ENCODE data around the gene PAGR1.
"Not testable (repeated sequence)": the region's sequence is repeated elsewhere in the genome, so short reads cannot be mapped to it uniquely, and the experiment has no call there.

The PAGR1 gene

GRCh38 chr16:29858149-29858849 lies 42.3 kb downstream of the PAGR1 start:
- Histone ChIP-seq H2AFZ (ENCODE audit: low read length, unreplicated experiment) (no peak overlapping the region), H3K36me3 (ENCODE audit: insufficient read depth, low read length) (no peaks in the 10 kb centered on the region; the same call in 1 of the 2 replicates), H3K27me3 (ENCODE audit: insufficient read depth, low read length) (no peaks in the 10 kb centered on the region), H3K4me1 (ENCODE audit: control insufficient read depth, insufficient read depth, low read length, unreplicated experiment) (peaks cover 19% of the 10 kb centered on the region), H3K4me3 (ENCODE audit: low read depth, low read length) (no peak overlapping the region), H3K79me2 (ENCODE audit: control insufficient read depth, insufficient read depth, low read length, unreplicated experiment) (peaks cover 15% of the 10 kb centered on the region), H3K27ac (ENCODE audit: low read depth, low read length) (no peak overlapping the region)

DNA sequence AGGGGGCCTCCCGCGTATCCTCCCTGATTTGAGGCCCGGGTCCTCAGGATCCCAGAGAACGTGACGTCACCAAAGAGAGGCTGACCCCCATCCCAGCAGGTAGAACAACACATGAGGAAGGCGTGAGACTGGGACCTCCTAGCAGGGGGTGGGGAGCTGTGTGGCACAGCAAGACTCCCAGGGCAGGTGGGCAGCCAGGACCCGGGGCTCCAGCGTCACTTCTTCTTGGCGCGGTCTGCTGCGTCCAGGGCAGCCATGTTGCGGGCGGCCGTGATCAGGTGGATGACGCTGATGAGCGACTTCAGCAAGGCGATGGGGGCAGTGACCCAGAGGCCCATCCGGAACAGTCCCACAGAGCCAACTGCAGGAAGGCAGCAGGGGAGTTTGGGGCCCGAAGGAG lies 43.0 kb downstream of the PAGR1 start:
- no peak overlapping the region for H3K27ac ChIP-seq (ENCODE audit: low read depth, low read length)
- H3K27me3 ChIP-seq (ENCODE audit: insufficient read depth, low read length) = no peaks in the 10 kb centered on the region
- no peak overlapping the region for H3K4me3 ChIP-seq (ENCODE audit: low read depth, low read length)
- peaks cover 15% of the 10 kb centered on the region for H3K79me2 ChIP-seq (ENCODE audit: control insufficient read depth, insufficient read depth, low read length, unreplicated experiment)
- no peaks in the 10 kb centered on the region; the same call in 1 of the 2 replicates for H3K36me3 ChIP-seq (ENCODE audit: insufficient read depth, low read length)
- H2AFZ ChIP-seq (ENCODE audit: low read length, unreplicated experiment) = no peak overlapping the region
- peaks cover 19% of the 10 kb centered on the region for H3K4me1 ChIP-seq (ENCODE audit: control insufficient read depth, insufficient read depth, low read length, unreplicated experiment)

- no peak overlapping the region for H2AFZ ChIP-seq (ENCODE audit: low read length, unreplicated experiment)
Observed at GRCh38 chr16:29860218-29860617, 44.3 kb downstream of the PAGR1 start.

GRCh38 chr16:29862383-29862883 lies 46.5 kb downstream of the PAGR1 start:
- H3K4me1 ChIP-seq (ENCODE audit: control insufficient read depth, insufficient read depth, low read length, unreplicated experiment) = peaks cover 8% of the 10 kb centered on the region
- peaks cover 15% of the 10 kb centered on the region for H3K79me2 ChIP-seq (ENCODE audit: control insufficient read depth, insufficient read depth, low read length, unreplicated experiment)
- no peak overlapping the region for H3K27ac ChIP-seq (ENCODE audit: low read depth, low read length)
- H3K27me3 ChIP-seq (ENCODE audit: insufficient read depth, low read length) = no peaks in the 10 kb centered on the region
- peak overlapping the region; percentile 55 for H2AFZ ChIP-seq (ENCODE audit: low read length, unreplicated experiment)
- H3K36me3 ChIP-seq (ENCODE audit: insufficient read depth, low read length) = no peaks in the 10 kb centered on the region; the same call in 1 of the 2 replicates
- H3K4me3 ChIP-seq (ENCODE audit: low read depth, low read length) = peak overlapping the region; percentile 86

More at GRCh38 chr16:29860218-29860617, 44.3 kb downstream of the PAGR1 start:
- H3K4me1 ChIP-seq (ENCODE audit: control insufficient read depth, insufficient read depth, low read length, unreplicated experiment) = peaks cover 19% of the 10 kb centered on the region
- H3K27ac ChIP-seq (ENCODE audit: low read depth, low read length) = no peak overlapping the region
- peaks cover 15% of the 10 kb centered on the region for H3K79me2 ChIP-seq (ENCODE audit: control insufficient read depth, insufficient read depth, low read length, unreplicated experiment)
- H3K4me3 ChIP-seq (ENCODE audit: low read depth, low read length) = no peak overlapping the region
- no peaks in the 10 kb centered on the region; the same call in 1 of the 2 replicates for H3K36me3 ChIP-seq (ENCODE audit: insufficient read depth, low read length)
- H3K27me3 ChIP-seq (ENCODE audit: insufficient read depth, low read length) = no peaks in the 10 kb centered on the region

DNA sequence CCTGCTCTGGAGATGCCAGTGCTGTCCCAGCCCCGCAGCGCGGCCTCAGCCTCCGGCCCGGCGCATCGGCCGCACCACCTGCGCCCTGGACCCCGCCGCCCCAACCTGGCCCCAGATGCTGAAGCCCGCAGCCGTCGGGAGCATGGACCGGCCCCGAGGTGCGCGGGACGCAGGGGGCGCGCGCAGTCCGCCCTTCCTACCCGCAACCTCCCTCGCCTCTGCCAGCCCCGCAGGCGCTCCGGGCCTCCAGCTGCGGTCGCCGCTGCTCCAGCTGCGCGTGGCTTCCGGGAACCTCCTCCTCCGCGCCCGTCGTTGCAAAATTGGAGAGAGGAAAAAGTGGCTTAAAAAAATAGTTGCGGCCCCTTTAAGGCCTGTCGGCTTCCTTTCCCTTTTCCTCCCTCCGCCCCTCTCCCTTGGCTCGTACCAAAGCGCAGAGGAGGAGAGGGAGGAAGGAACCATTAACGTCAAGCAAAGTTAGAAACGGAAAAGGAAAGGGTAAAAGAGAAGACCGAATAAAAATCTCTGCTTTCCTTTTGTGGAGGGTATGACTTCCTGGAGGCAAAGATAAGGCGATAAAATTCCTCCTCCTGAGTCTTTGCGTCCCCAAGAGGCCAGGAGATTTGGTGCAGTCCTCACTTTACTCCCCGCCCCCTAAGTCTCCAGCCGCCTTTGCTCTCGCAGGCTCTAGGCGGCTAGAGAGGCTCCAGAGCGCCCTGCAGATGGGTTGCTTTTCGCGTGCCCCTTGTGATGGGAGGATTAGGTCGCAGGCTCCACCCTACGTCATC lies 47.1 kb downstream of the PAGR1 start, which contains the start of gene CDIPT:
Gene CDIPT, minus strand, starts transcription at position 343 of the 785 bp plus-strand sequence. CDS start 369 bp downstream, outside the sequence.
- peak within 1 kb of the TSS; percentile 86 for H3K4me3 ChIP-seq (ENCODE audit: low read depth, low read length)

GRCh38 chr16:29863669-29863984 lies 47.7 kb downstream of the PAGR1 start:
- Histone ChIP-seq H3K27me3 (ENCODE audit: insufficient read depth, low read length) (no peaks in the 10 kb centered on the region), H2AFZ (ENCODE audit: low read length, unreplicated experiment) (peak overlapping the region; percentile 66), H3K27ac (ENCODE audit: low read depth, low read length) (no peak overlapping the region), H3K4me3 (ENCODE audit: low read depth, low read length) (peak overlapping the region; percentile 86), H3K4me1 (ENCODE audit: control insufficient read depth, insufficient read depth, low read length, unreplicated experiment) (peaks cover 4% of the 10 kb centered on the region), H3K36me3 (ENCODE audit: insufficient read depth, low read length) (no peaks in the 10 kb centered on the region; the same call in 1 of the 2 replicates), H3K79me2 (ENCODE audit: control insufficient read depth, insufficient read depth, low read length, unreplicated experiment) (peaks cover 15% of the 10 kb centered on the region)

More for the DNA sequence above, 47.1 kb downstream of the PAGR1 start, which contains the start of gene CDIPT:
- Histone ChIP-seq H3K36me3 (ENCODE audit: insufficient read depth, low read length) (no peaks in the 10 kb centered on the region; the same call in 1 of the 2 replicates), H3K79me2 (ENCODE audit: control insufficient read depth, insufficient read depth, low read length, unreplicated experiment) (peaks cover 15% of the 10 kb centered on the region), H3K27me3 (ENCODE audit: insufficient read depth, low read length) (no peaks in the 10 kb centered on the region), H3K27ac (ENCODE audit: low read depth, low read length) (peak within 1 kb of the TSS; percentile 84), H3K4me1 (ENCODE audit: control insufficient read depth, insufficient read depth, low read length, unreplicated experiment) (peaks cover 4% of the 10 kb centered on the region), H2AFZ (ENCODE audit: low read length, unreplicated experiment) (peak within 1 kb of the TSS; percentile 66)

- no peaks in the 10 kb centered on the region; the same call in 1 of the 2 replicates for H3K36me3 ChIP-seq (ENCODE audit: insufficient read depth, low read length)
- H2AFZ ChIP-seq (ENCODE audit: low read length, unreplicated experiment) = no peak overlapping the region
- no peak overlapping the region for H3K4me3 ChIP-seq (ENCODE audit: low read depth, low read length)
- no peaks in the 10 kb centered on the region for H3K27me3 ChIP-seq (ENCODE audit: insufficient read depth, low read length)
- peaks cover 15% of the 10 kb centered on the region for H3K79me2 ChIP-seq (ENCODE audit: control insufficient read depth, insufficient read depth, low read length, unreplicated experiment)
- no peak overlapping the region for H3K27ac ChIP-seq (ENCODE audit: low read depth, low read length)
- peaks cover 4% of the 10 kb centered on the region for H3K4me1 ChIP-seq (ENCODE audit: control insufficient read depth, insufficient read depth, low read length, unreplicated experiment)
Observed at GRCh38 chr16:29864205-29864604, 48.3 kb downstream of the PAGR1 start.

DNA sequence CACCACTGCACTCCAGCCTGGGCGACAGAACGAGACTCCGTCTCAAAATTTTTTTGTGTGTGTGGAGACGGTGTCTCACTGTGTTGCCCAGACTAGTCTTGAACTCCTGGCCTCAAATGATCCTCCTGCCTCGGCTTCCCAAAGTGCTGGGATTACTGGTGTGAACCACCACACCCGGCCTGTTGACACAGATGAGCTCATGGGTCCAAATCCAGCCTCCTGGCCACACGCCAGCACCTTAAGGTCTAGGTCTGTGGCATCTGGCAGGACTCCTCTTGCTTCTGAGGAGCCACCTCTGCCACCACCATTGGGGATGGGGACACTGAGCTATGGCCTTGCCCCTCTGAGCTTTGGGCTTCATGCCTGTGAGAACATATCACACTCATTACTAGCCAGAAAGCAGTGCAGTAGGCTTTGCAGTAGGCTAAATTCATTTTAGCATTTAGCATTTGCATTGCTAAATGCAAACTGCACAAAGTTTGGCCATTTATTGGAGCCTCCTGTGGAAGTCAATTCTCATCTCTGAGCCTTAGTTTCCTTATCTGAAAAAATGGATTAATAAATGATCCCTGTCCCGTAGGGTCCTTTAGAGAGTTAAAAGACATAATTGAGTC lies 52.6 kb downstream of the PAGR1 start:
- Histone ChIP-seq H3K27me3 (ENCODE audit: insufficient read depth, low read length) (no peaks in the 10 kb centered on the region), H3K4me1 (ENCODE audit: control insufficient read depth, insufficient read depth, low read length, unreplicated experiment) (no peaks in the 10 kb centered on the region), H3K4me3 (ENCODE audit: low read depth, low read length) (no peak overlapping the region), H3K27ac (ENCODE audit: low read depth, low read length) (no peak overlapping the region), H3K36me3 (ENCODE audit: insufficient read depth, low read length) (no peaks in the 10 kb centered on the region), H3K79me2 (ENCODE audit: control insufficient read depth, insufficient read depth, low read length, unreplicated experiment) (no peaks in the 10 kb centered on the region), H2AFZ (ENCODE audit: low read length, unreplicated experiment) (no peak overlapping the region)

DNA sequence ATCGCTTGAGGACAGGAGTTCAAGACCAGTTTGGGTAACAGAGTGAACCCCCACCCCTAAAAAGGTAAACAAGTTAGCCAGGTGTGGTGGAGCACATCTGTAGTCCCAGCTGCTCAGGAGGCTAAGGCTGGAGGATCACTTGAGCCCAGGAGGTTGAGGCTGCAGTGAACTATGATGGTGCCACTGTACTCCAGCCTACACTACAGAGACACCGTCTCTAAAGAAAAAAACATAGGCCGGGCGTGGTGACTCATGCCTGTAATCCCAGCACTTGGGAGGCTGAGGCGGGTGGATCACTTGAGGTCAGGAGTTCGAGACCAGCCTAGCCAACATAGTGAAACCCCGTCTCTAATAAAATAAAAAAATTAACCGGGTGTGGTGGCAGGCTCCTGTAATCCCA lies 53.1 kb downstream of the PAGR1 start:
- H3K4me1 ChIP-seq (ENCODE audit: control insufficient read depth, insufficient read depth, low read length, unreplicated experiment); H2AFZ ChIP-seq (ENCODE audit: low read length, unreplicated experiment); H3K36me3 ChIP-seq (ENCODE audit: insufficient read depth, low read length); H3K27ac ChIP-seq (ENCODE audit: low read depth, low read length); H3K4me3 ChIP-seq (ENCODE audit: low read depth, low read length); H3K79me2 ChIP-seq (ENCODE audit: control insufficient read depth, insufficient read depth, low read length, unreplicated experiment); H3K27me3 ChIP-seq (ENCODE audit: insufficient read depth, low read length): not testable (repeated sequence)

Data from ACC112 (cell line).